Activated T-cell treated with anti-CD3 and anti-CD28 coated beads, Interleukin-2, amount 50 U/mL, for 72 hours (primary cell): ENCODE results near the gene YPEL5. TPM values are rescaled to one million over a fixed set of nuclear protein-coding genes. Genes with fewer than 3 reads are reported as not detected.
"Not testable (repeated sequence)": the region's sequence is repeated elsewhere in the genome, so short reads cannot be mapped to it uniquely, and the experiment has no call there.

Experiments
- ATAC-seq, 2 donors: fragments of 150-1000 bp; cut with Tn5 transposase; replicated peaks in 1 of 2; 2 replicates each; pipeline ENCODE4 v1.10.0; 2021; ENCODE audit warnings: moderate library complexity in 2 of 2, mild to moderate bottlenecking in 1 of 2
- DNase-seq, 2 donors: peaks; one replicate each; pipeline ENCODE4 v3.0.0; 2021 to 2022; ENCODE audit warnings: mixed read lengths in 1 of 2
- H3K27ac Mint-ChIP-seq: one replicate; pipeline ENCODE4 v1.8.0; 2022; ENCODE audit warnings: mild to moderate bottlenecking, moderate library complexity, mixed read lengths
- H3K27me3 Mint-ChIP-seq: one replicate; pipeline ENCODE4 v1.8.0; 2022; ENCODE audit warnings: low read depth, mixed read lengths
- H3K36me3 Mint-ChIP-seq, 2 donors: one replicate each; pipeline ENCODE4 v1.8.0; 2022; ENCODE audit warnings: mixed read lengths in 2 of 2, mild to moderate bottlenecking in 1 of 2; ENCODE audit not compliant: insufficient read depth in 2 of 2
- H3K4me1 Mint-ChIP-seq: one replicate; pipeline ENCODE4 v1.8.0; 2022; ENCODE audit warnings: low read depth, mixed read lengths
- H3K4me3 Mint-ChIP-seq, 2 donors: one replicate each; pipeline ENCODE4 v1.8.0; 2022; ENCODE audit warnings: mild to moderate bottlenecking in 2 of 2, mixed read lengths in 2 of 2, moderate library complexity in 2 of 2
- H3K9me3 Mint-ChIP-seq, 2 donors: one replicate each; pipeline ENCODE4 v1.8.0; 2022; ENCODE audit warnings: mixed read lengths in 2 of 2
- total RNA-seq, 2 donors: library from RNA; stranded (reverse); gene quantifications; one replicate each; pipeline ENCODE4 v1.2.3, GENCODE V29; 2022

YPEL5 gene
- total RNA-seq, 2 donors from 2014 or later = 93.3 to 94.3 TPM

DNA sequence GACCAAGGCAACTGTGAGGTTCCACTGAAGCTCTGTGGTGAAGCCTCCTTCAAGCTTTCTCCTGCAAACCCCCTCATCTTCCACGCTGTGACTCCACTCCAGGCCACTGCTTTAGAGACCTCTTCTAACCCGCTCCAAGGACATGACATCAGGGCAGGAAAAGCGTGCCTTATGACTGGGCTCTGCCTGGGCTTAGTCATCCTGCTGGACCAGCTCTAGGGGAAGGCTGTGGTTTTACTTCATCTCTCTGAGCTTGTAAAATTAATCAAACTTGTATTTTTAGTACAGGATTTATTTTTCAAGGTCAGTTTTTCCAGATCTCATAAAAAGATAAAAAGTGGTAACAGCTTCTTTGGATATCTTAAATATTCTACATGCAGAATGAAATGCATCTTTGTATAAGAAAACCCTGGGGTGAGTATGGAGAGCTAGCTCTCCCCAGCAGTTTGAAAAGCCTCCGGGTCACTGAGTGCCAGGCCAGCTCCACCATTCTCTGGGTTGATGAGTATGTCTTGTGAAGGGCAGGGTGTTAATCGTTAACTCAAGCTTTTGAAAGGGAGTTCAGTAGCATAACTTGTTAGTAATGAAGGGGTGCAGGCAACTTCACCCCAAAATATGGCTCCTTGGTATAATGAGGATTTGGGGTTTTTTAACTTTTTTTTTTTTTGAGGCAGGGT lies 33.1 kb upstream of the YPEL5 start:
- H3K9me3 Mint-ChIP-seq = no peaks in the 10 kb centered on the region
- H3K27me3 Mint-ChIP-seq = no peaks in the 10 kb centered on the region

GRCh38 chr2:30115141-30115980 lies 31.4 kb upstream of the YPEL5 start:
- DNase-seq = peak; percentile 67 to 72

More for the DNA sequence above, 33.1 kb upstream of the YPEL5 start:
- H3K4me3 Mint-ChIP-seq = no peak overlapping the region
- ATAC-seq (no peak), DNase-seq (no peak)
- H3K4me1 Mint-ChIP-seq = peaks cover 6% of the 10 kb centered on the region
- no peaks in the 10 kb centered on the region for H3K36me3 Mint-ChIP-seq
- no peak overlapping the region for H3K27ac Mint-ChIP-seq

GRCh38 chr2:30115981-30116285 lies 30.9 kb upstream of the YPEL5 start:
- no peak for ATAC-seq
- H3K4me1 Mint-ChIP-seq = peaks cover 10% of the 10 kb centered on the region
- no peaks in the 10 kb centered on the region for H3K36me3 Mint-ChIP-seq
- H3K27ac Mint-ChIP-seq = no peak overlapping the region
- no peaks in the 10 kb centered on the region for H3K27me3 Mint-ChIP-seq
- H3K4me3 Mint-ChIP-seq = no peak overlapping the region
- H3K9me3 Mint-ChIP-seq = no peaks in the 10 kb centered on the region
- no peak for DNase-seq

More at GRCh38 chr2:30115141-30115980, 31.4 kb upstream of the YPEL5 start:
- Mint-ChIP-seq H3K9me3 (no peaks in the 10 kb centered on the region), H3K4me1 (peaks cover 10% of the 10 kb centered on the region), H3K4me3 (no peak overlapping the region), H3K36me3 (no peaks in the 10 kb centered on the region), H3K27me3 (no peaks in the 10 kb centered on the region), H3K27ac (no peak overlapping the region)
- peak; percentile 41 to 53 for ATAC-seq

GRCh38 chr2:30122362-30122761 lies 24.4 kb upstream of the YPEL5 start:
- Mint-ChIP-seq H3K27ac (no peak overlapping the region), H3K4me1 (peaks cover 4% of the 10 kb centered on the region), H3K27me3 (no peaks in the 10 kb centered on the region), H3K9me3 (no peaks in the 10 kb centered on the region), H3K4me3 (no peak overlapping the region), H3K36me3 (no peaks in the 10 kb centered on the region)
- ATAC-seq (no peak), DNase-seq (no peak)

DNA sequence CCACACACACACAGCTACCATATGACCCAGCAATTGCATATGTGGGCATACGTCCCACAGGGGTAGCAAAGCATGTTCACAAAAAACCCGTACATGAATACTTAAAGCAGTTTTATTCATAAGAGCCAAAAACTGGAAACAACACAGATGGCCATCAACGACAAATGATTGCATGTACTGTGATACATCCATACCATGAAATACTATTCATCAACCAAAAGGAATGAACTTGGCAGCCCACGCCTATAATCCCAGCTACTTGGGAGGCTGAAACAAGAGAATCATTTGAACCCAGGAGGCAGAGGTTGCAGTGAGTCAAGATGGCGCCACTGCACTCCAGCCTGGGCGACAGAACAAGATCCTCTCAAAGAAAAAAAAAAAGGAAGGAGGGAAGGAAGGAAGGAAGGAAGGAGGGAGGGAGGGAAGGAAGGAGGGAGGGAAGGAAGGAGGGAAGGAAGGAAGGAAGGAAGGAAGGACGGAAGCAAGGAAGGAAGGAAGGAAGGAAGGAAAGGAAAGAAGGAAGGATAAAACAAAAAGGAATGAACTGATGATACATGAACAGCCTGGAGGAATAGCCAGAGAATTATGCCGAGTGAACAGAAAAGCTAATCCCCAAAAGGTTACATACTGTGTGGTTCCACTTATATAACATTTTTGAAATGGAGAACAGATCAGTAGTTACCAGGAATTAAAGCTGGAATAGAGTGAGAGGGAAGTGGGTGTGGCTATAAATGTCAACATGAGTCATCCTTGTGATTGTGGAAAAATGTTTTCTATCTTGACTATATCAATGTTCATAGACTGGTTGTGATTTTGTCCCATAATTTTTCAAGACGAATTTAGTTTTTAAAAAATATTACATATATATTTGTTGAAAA lies 19.6 kb upstream of the YPEL5 start:
- ATAC-seq (no peak), DNase-seq (no peak)
- no peaks in the 10 kb centered on the region for H3K9me3 Mint-ChIP-seq
- H3K27ac Mint-ChIP-seq = peak overlapping the region; percentile 61
- no peaks in the 10 kb centered on the region for H3K27me3 Mint-ChIP-seq
- no peaks in the 10 kb centered on the region for H3K4me1 Mint-ChIP-seq
- no peaks in the 10 kb centered on the region for H3K36me3 Mint-ChIP-seq
- H3K4me3 Mint-ChIP-seq = no peak overlapping the region

DNA sequence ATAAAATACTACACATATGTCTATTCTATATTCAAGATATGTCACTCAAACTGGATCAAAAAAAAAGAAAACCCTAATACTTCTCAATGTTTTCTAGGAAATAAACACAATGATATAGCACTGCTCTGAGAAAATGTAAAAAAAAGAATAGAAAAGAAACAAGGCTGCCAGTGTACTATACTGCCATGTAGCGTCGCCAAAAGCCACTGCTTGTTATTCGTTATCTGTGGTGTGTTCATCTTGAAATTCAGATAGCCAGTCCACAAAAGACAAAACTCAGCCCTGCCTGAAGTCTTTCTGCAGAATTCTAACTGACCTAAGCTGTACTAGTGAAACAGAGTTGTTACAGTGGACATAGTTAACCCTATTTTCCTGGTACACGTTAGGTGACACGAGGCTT lies 12.2 kb upstream of the YPEL5 start:
- Mint-ChIP-seq H3K36me3 (no peaks in the 10 kb centered on the region), H3K9me3 (no peaks in the 10 kb centered on the region), H3K27me3 (no peaks in the 10 kb centered on the region), H3K27ac (no peak overlapping the region), H3K4me3 (no peak overlapping the region), H3K4me1 (peaks cover 9% of the 10 kb centered on the region)
- DNase-seq = no peak
- no peak for ATAC-seq

GRCh38 chr2:30135541-30135940 lies 11.3 kb upstream of the YPEL5 start:
- H3K4me3 Mint-ChIP-seq = no peak overlapping the region
- DNase-seq (no peak), ATAC-seq (no peak)
- no peak overlapping the region for H3K27ac Mint-ChIP-seq
- no peaks in the 10 kb centered on the region for H3K9me3 Mint-ChIP-seq
- H3K27me3 Mint-ChIP-seq = no peaks in the 10 kb centered on the region
- H3K36me3 Mint-ChIP-seq = no peaks in the 10 kb centered on the region
- H3K4me1 Mint-ChIP-seq = peaks cover 12% of the 10 kb centered on the region

GRCh38 chr2:30136764-30137444 lies 9.9 kb upstream of the YPEL5 start:
- ATAC-seq = no peak
- Mint-ChIP-seq H3K27me3 (no peaks in the 10 kb centered on the region), H3K27ac (no peak overlapping the region)

GRCh38 chr2:30139131-30139870 lies 7.5 kb upstream of the YPEL5 start:
- Mint-ChIP-seq H3K4me3 (peak overlapping the region; percentile 57 to 86), H3K4me1 (peaks cover 23% of the 10 kb centered on the region)
- peak; percentile 31 to 41 for DNase-seq

More at GRCh38 chr2:30136764-30137444, 9.9 kb upstream of the YPEL5 start:
- Mint-ChIP-seq H3K4me3 (no peak overlapping the region), H3K9me3 (no peaks in the 10 kb centered on the region), H3K4me1 (peaks cover 13% of the 10 kb centered on the region), H3K36me3 (no peaks in the 10 kb centered on the region)
- no peak for DNase-seq

DNA sequence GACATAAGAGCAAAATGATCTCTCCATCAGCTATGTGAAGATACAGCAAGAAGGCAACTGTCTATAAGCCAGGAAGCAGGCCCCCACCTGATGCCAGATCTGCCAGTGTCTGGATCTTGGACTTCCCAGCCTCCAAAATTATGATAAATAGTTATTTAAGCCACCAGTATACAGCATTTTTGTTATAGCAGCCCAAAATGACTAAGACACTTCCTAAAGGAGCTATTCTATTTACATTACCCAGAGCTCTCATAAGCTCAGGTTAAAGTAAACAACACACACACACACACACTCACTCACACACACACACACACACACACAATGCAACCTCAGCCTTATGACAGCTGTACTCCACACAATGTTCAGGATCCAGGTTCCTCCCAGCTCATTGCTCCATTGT lies 5.7 kb upstream of the YPEL5 start:
- Mint-ChIP-seq H3K9me3 (no peaks in the 10 kb centered on the region), H3K27me3 (no peaks in the 10 kb centered on the region), H3K4me1 (peaks cover 37% of the 10 kb centered on the region), H3K4me3 (no peak overlapping the region), H3K27ac (no peak overlapping the region), H3K36me3 (no peaks in the 10 kb centered on the region)
- ATAC-seq (no peak), DNase-seq (no peak)

More at GRCh38 chr2:30139131-30139870, 7.5 kb upstream of the YPEL5 start:
- Mint-ChIP-seq H3K36me3 (no peaks in the 10 kb centered on the region), H3K9me3 (no peaks in the 10 kb centered on the region), H3K27ac (peak overlapping the region; percentile 87), H3K27me3 (no peaks in the 10 kb centered on the region)
- peak; percentile 83 to 87 for ATAC-seq

DNA sequence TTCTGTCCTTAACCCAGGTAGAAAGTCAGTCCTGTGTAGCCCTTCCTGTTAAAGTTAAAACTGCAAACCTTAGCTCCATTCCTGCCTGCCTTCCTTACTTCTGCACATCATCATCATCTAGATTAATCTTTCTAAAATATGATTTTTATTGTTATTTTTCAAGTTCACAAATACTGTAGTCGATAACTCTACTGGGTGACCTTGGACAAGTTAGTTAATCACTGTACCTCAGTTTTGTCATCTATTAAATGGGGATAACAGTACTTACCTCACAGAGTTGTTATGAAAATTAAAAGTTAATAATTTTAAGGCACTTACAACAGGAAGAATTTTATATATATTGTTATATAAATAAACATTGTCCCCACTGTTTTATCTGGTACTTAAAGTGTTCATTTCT lies 2.5 kb upstream of the YPEL5 start:
- Mint-ChIP-seq H3K27ac (no peak overlapping the region), H3K36me3 (peaks cover 0 to 3% of the 10 kb centered on the region in 2 donors), H3K9me3 (no peaks in the 10 kb centered on the region), H3K4me1 (peaks cover 47% of the 10 kb centered on the region), H3K4me3 (no peak overlapping the region), H3K27me3 (no peaks in the 10 kb centered on the region)
- no peak for DNase-seq
- no peak for ATAC-seq

GRCh38 chr2:30144951-30145350 lies 1.9 kb upstream of the YPEL5 start:
- Mint-ChIP-seq H3K4me1 (peaks cover 48% of the 10 kb centered on the region), H3K4me3 (peak overlapping the region; percentile 25 to 33), H3K27ac (peak overlapping the region; percentile 14)
- DNase-seq, H3K36me3 Mint-ChIP-seq, H3K9me3 Mint-ChIP-seq, ATAC-seq, H3K27me3 Mint-ChIP-seq: not testable (repeated sequence)
